ENCODE results near the gene ZNF675. TPM values are rescaled to one million over a fixed set of nuclear protein-coding genes. Genes with fewer than 3 reads are reported as not detected.

The ZNF675 gene
- total and polyA plus RNA-seq, 9 of the 15 experiments (the other 6 are each of a cell fraction or from before 2014, with no cell fraction given), result 12.9 to 26.5 (median 17.2) TPM

DNA sequence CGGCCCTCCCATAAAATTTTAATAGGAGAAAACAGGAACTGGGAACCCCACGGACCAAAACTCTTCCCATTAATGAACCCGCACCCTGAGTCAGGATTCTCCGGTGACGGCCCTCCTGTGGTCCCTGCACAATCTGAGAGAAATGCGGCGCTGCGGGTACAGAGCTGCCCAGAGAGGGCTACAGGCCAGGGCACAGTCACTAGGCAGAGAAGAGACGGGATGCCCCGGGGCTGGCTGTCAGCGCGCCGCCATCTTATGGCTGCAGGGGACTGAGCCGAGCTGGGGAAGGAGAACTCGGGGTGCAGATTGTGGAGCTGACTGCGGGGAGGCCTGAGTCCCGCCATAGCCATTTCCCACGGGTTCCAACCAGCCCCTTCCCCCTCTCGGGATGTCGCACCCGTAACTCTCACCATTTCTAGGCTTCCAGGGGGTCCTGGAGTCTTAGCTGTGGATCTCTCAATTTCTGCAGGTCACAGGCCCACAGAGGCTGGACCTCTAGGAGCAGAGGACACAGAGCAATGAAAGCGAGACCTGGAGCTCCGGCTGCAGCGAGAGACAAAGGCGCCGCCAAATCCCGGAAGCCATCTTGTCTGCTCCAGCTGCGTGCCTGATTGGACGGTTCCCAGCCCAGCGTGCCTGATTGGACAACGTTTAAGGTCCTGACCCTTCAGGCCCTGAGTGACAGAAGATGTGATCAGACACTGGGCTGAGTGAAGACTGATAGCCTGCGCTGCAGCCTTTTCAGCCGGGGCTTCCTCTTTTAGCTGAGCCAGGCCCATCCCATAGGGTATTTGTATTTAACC lies at the start of gene ZNF675 (continued):
- TF ChIP-seq, protein P1, sequence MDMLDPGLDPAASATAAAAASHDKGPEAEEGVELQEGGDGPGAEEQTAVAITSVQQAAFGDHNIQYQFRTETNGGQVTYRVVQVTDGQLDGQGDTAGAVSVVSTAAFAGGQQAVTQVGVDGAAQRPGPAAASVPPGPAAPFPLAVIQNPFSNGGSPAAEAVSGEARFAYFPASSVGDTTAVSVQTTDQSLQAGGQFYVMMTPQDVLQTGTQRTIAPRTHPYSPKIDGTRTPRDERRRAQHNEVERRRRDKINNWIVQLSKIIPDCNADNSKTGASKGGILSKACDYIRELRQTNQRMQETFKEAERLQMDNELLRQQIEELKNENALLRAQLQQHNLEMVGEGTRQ (CRISPR knock-in tag; IDR thresholded peaks at IDR 0.05), result no peak
- peak in 1 of 2 experiments; percentile 36; a peak in 1 of 4 replicates for TF ChIP-seq RCOR1 (IDR thresholded peaks at IDR 0.05; ENCODE audit: borderline replicate concordance in 1 of 2, low read depth in 2 of 2, low read length in 2 of 2)
- TF ChIP-seq RAD51 (IDR thresholded peaks at IDR 0.05; ENCODE audit: borderline replicate concordance, low read depth), result no peak
- TF ChIP-seq MBD2 (IDR thresholded peaks at IDR 0.05; ENCODE audit: borderline replicate concordance, low read depth), result peak; percentile 64; the same call in 1 of the 2 replicates
- TF ChIP-seq, protein P2, sequence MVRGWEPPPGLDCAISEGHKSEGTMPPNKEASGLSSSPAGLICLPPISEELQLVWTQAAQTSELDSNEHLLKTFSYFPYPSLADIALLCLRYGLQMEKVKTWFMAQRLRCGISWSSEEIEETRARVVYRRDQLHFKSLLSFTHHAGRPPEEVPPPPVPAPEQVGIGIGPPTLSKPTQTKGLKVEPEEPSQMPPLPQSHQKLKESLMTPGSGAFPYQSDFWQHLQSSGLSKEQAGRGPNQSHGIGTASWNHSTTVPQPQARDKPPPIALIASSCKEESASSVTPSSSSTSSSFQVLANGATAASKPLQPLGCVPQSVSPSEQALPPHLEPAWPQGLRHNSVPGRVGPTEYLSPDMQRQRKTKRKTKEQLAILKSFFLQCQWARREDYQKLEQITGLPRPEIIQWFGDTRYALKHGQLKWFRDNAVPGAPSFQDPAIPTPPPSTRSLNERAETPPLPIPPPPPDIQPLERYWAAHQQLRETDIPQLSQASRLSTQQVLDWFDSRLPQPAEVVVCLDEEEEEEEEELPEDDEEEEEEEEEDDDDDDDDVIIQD (CRISPR knock-in tag; IDR thresholded peaks at IDR 0.05), result no peak
- 0 out of 2 replicates have a peak, but pooled peaks have one; percentile 20 for TF ChIP-seq NFIC (IDR thresholded peaks at IDR 0.05)
- TF ChIP-seq RHOXF2B (CRISPR knock-in tag; conservative IDR thresholded peaks at IDR 0.05), result no peak
- no peak for TF ChIP-seq NCOA6 (IDR thresholded peaks at IDR 0.05)
- no peak for TF ChIP-seq BMI1 (IDR thresholded peaks at IDR 0.05; ENCODE audit: low read length)
- TF ChIP-seq, protein P3, sequence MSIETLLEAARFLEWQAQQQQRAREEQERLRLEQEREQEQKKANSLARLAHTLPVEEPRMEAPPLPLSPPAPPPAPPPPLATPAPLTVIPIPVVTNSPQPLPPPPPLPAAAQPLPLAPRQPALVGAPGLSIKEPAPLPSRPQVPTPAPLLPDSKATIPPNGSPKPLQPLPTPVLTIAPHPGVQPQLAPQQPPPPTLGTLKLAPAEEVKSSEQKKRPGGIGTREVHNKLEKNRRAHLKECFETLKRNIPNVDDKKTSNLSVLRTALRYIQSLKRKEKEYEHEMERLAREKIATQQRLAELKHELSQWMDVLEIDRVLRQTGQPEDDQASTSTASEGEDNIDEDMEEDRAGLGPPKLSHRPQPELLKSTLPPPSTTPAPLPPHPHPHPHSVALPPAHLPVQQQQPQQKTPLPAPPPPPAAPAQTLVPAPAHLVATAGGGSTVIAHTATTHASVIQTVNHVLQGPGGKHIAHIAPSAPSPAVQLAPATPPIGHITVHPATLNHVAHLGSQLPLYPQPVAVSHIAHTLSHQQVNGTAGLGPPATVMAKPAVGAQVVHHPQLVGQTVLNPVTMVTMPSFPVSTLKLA (conservative IDR thresholded peaks at IDR 0.05), result peak in 1 of 2 experiments; percentile 24; a peak in 1 of 4 replicates
- no peak for TF ChIP-seq ZNF766 (CRISPR knock-in tag; conservative IDR thresholded peaks at IDR 0.05)
- TF ChIP-seq FOS (IDR thresholded peaks at IDR 0.05; ENCODE audit: extremely low read depth, insufficient read length), result peak; percentile 84
- TF ChIP-seq POLR2A (conservative IDR thresholded peaks at IDR 0.05), result peak; percentile 83
- no peak for TF ChIP-seq TBL1XR1 (IDR thresholded peaks at IDR 0.05; ENCODE audit: low read length in 2 of 2)
- TF ChIP-seq, protein P4, sequence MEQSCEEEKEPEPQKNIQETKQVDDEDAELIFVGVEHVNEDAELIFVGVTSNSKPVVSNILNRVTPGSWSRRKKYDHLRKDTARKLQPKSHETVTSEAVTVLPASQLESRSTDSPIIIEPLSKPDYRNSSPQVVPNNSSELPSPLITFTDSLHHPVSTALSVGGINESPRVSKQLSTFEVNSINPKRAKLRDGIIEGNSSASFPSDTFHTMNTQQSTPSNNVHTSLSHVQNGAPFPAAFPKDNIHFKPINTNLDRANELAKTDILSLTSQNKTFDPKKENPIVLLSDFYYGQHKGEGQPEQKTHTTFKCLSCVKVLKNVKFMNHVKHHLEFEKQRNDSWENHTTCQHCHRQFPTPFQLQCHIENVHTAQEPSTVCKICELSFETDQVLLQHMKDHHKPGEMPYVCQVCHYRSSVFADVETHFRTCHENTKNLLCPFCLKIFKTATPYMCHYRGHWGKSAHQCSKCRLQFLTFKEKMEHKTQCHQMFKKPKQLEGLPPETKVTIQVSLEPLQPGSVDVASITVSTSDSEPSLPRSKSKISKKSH (CRISPR knock-in tag; IDR thresholded peaks at IDR 0.05), result no peak
- TF ChIP-seq SIN3B (IDR thresholded peaks at IDR 0.05; ENCODE audit: low read depth), result peak; percentile 55; the same call in 1 of the 2 replicates
- TF ChIP-seq ASH1L (IDR thresholded peaks at IDR 0.05; ENCODE audit: borderline replicate concordance, low read depth, partially characterized antibody), result peak; percentile 50
- TF ChIP-seq HDAC1 (IDR thresholded peaks at IDR 0.05), result peak in 1 of 2 experiments; percentile 49; a peak in 1 of 4 replicates
- TF ChIP-seq RB1 (IDR thresholded peaks at IDR 0.05; ENCODE audit: low read depth), result peak; percentile 38; the same call in 1 of the 2 replicates
- TF ChIP-seq PRMT5 (CRISPR knock-in tag; IDR thresholded peaks at IDR 0.05), result no peak
- TF ChIP-seq CBFB (CRISPR knock-in tag; IDR thresholded peaks at IDR 0.05), result no peak
- peak; percentile 98 for TF ChIP-seq SPI1 (IDR thresholded peaks at IDR 0.05; ENCODE audit: borderline replicate concordance, low read depth, low read length)
- TF ChIP-seq, protein P5, sequence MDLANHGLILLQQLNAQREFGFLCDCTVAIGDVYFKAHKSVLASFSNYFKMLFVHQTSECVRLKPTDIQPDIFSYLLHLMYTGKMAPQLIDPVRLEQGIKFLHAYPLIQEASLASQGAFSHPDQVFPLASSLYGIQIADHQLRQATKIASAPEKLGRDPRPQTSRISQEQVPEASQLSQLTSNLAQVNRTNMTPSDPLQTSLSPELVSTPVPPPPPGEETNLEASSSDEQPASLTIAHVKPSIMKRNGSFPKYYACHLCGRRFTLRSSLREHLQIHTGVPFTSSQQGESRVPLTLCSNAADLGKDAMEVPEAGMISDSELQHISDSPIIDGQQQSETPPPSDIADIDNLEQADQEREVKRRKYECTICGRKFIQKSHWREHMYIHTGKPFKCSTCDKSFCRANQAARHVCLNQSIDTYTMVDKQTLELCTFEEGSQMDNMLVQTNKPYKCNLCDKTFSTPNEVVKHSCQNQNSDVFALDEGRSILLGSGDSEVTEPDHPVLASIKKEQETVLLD (IDR thresholded peaks at IDR 0.05), result no peak
